Epithelial cell of prostate (primary cell): ENCODE results near the gene ARHGAP26.

Experiments
- DNase-seq: peaks from one replicate; pipeline ENCODE4 v3.0.0-alpha.2; 2011; ENCODE audit warnings: low read depth, low spot score
- H3K27ac ChIP-seq: fragments of 450-650 bp; 2 replicates; pipeline ENCODE4 v1.5.1; 2017; ENCODE audit warnings: mild to moderate bottlenecking

ARHGAP26 gene

DNA sequence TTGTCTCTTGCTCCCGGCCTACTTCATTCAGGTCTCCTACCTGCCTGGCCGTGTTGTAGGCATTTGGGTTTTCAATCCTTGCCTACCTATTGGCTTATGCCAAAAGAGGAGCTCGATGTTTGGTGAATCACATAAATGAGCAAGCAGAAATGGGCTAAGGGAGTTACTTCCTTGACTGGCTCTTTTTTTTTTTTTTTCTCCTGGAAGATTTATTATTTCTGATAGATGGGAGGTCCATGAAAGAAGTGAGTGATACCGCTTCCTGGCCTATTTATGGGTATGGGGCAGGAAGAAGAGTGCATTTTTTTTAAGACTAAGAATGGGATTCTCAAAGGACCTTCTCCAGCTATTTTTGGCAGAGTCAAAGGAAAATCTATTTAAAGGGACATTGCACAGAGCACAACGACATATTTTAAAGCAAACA, 294.1 kb downstream of the ARHGAP26 start:
- peak; percentile 79 for DNase-seq

GRCh38 chr5:143064676-143065075, 294.5 kb downstream of the ARHGAP26 start:
- peak overlapping the region; percentile 96 for H3K27ac ChIP-seq
- DNase-seq, result no peak

More for the DNA sequence above, 294.1 kb downstream of the ARHGAP26 start:
- H3K27ac ChIP-seq, result peak overlapping the region; percentile 96

DNA sequence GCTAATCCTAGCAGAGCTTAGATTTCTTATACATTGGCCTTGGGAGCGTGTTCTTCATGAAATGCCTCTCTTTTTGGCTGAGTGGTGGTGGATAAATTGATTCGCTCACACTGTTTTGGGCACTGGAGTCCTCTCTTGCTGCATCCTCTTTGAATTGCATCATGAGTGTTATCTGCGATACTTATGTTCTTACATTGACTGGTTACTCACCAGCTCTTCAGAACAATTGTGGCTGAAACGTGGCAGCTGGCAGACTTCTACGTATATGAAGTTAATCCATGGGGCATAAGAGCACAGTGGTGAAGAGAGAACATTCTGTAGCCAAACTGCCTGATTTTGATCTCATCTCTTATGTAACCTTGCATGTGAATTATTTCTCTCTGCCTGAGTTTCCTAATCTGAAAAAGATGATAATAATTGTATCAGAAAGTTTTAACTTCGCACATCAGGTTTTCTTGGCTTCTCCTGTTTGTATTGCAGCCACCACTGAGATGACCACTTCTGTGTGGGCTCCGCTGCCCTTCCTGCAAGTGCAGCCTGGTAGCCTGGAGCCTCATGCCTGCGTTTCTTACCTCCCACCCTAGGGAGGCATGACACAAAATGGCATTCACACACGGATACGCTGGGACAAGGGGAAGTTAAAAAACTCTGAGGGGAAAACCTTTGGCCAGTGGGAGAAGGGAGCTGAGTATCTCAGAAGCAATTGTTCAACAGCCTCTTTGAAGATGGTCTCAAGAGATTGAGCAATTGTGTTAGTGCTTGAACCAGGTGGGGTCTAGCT, 295.2 kb downstream of the ARHGAP26 start:
- no peak for DNase-seq
- H3K27ac ChIP-seq, result peak overlapping the region; percentile 96

GRCh38 chr5:143065996-143066522, 295.9 kb downstream of the ARHGAP26 start:
- H3K27ac ChIP-seq, result no peak overlapping the region
- DNase-seq, result no peak

DNA sequence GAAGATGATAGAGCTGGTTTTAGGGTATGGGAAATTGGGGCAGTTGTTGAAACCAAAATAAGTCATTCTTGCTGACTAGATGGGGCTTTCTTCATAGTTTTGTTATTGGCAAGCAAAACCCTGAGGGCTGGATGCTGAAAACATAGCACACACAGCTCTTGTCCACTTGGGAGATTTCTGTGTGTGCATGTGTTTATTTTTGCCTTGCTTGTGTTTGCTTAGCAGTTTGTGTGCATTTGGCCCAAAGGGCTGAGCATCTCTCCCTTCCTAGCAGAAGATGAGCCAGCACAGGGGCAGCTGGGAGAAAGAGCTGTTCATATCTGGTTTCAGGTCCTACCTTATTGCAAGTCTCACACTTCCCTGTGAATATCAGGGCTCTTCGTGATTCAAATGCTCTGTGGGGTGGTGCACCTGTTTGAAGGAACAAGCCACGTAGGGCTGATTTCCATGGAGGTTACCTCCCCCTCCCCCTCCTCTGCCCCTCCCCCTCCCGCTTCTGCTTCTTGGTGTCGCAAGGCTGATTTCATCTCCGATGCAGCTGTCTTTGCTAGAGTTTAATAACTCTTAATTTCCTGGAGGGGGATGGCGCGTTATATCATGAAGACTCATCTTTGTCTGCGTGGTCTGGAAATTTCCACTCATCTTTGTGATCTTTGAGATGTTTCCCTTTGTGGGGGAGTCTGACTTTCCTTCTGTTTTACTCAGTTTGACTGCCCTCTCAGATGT, 296.5 kb downstream of the ARHGAP26 start:
- H3K27ac ChIP-seq, result no peak overlapping the region

GRCh38 chr5:143068712-143069111, 298.5 kb downstream of the ARHGAP26 start:
- no peak overlapping the region for H3K27ac ChIP-seq
- no peak for DNase-seq

More for the DNA sequence above, 296.5 kb downstream of the ARHGAP26 start:
- DNase-seq, result no peak

DNA sequence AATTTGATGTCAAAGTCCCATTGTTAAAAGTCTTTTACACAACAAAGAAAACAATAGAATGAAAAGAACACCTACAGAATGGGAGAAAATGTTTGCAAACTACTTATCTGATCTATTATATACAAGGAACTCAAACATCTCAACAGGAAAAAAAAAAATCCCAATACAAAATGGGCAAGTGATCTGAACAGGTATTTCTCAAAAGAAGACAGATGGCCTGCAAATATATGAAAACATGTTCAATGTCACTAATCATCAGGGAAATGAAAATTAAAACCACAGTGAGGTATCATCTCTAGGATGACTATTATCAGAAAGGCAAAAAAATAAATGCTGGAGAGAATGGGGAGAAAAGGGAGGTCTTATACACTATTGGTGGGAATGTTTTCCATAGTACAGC, 301.8 kb downstream of the ARHGAP26 start:
- no peak overlapping the region for H3K27ac ChIP-seq
- DNase-seq, result no peak

- H3K27ac ChIP-seq, result no peak overlapping the region
- no peak for DNase-seq
These were observed 302.6 kb downstream of the ARHGAP26 start for GRCh38 chr5:143072734-143073133.

GRCh38 chr5:143073766-143074165, 303.6 kb downstream of the ARHGAP26 start:
- no peak for DNase-seq
- no peak overlapping the region for H3K27ac ChIP-seq

- peak; percentile 29 for DNase-seq
- H3K27ac ChIP-seq, result no peak overlapping the region
These were observed 304.3 kb downstream of the ARHGAP26 start for GRCh38 chr5:143074414-143074996.

DNA sequence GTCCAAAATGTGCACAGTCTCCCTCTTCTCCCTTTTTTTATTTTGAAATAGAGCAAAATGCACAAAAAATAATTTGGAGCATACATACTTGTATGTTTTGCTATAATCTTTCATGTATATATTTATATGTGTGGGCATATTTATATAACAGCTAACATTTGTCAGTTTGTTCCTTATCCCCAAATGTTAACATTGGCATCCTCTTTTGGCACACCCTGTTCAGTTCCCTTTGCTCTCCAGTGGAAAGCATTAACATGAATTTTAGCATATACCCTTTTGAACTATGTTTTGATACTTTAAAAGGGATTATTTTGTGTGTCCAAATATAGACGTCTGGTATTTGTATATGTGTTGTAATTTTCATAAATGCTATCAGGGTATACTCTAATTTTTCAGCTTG, 306.2 kb downstream of the ARHGAP26 start:
- no peak for DNase-seq
- no peak overlapping the region for H3K27ac ChIP-seq

GRCh38 chr5:143077453-143078103, 307.4 kb downstream of the ARHGAP26 start:
- no peak overlapping the region for H3K27ac ChIP-seq
- DNase-seq, result no peak

- H3K27ac ChIP-seq, result no peak overlapping the region
- DNase-seq, result no peak
These were observed 308.1 kb downstream of the ARHGAP26 start for GRCh38 chr5:143078313-143078712.

GRCh38 chr5:143078971-143079370, 308.8 kb downstream of the ARHGAP26 start:
- no peak for DNase-seq
- no peak overlapping the region for H3K27ac ChIP-seq

DNA sequence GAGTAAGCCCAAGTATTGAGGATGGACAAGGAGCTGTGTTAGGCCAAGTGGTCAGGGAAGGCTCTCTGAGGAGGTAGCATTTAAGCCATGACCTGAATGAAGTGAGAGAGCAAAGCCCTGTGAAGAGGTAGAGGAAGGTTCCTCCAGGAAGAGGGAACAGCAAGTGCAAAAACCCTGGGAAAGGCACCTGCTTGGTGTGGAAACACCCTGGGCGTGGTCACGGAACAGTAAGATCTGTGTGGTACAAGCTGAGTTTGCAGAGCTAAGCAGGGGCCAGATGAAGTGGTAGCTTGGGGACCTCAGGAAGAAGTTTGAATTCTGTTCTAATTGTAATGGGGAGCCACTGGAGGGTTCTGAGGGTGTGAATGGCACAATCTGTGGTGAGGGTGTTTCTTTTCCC, 310.2 kb downstream of the ARHGAP26 start:
- DNase-seq, result no peak

GRCh38 chr5:143080982-143081381, 310.8 kb downstream of the ARHGAP26 start:
- H3K27ac ChIP-seq, result no peak overlapping the region
- DNase-seq, result no peak

More for the DNA sequence above, 310.2 kb downstream of the ARHGAP26 start:
- no peak overlapping the region for H3K27ac ChIP-seq

DNA sequence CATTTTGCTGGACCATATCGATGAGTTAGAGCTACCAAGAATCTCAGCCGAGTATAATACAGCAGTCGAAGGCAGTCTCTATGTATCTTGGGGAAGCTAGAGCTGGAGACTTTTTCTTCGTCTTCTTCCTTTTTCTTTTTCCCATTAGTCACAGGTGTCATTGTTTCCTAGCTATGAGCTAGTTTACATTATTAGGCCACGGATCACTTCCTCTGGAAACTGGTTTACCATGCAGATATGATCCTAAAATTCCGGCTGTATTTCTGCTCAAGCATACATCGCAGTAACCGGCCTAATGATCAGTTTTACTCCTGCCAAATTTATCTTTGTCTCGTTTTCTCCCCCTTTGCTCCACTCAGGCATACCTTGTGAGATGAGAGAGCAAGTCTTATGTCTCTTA, 312.8 kb downstream of the ARHGAP26 start:
- DNase-seq, result no peak
- no peak overlapping the region for H3K27ac ChIP-seq

DNA sequence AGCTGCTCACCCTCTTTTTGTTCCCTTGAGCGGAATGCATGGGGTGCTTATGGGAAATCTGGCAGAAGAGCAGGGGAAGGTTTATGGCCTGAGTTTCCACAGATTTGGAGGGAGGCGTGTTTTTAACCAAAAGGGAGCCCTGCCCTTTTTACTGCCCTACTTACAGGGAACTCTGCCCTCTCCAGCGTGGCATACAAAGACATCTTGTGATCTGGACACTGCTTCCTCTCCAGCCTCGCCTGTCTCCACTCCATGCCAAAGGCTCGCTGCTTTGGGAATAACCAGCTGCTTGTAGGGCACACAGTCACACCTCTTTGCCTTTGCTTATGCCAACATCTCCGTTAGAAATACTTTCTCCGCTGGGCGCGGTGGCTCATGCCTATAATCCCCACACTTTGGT, 314.2 kb downstream of the ARHGAP26 start:
- DNase-seq, result no peak
- no peak overlapping the region for H3K27ac ChIP-seq

GRCh38 chr5:143085319-143085917, 315.2 kb downstream of the ARHGAP26 start:
- no peak for DNase-seq

GRCh38 chr5:143086546-143086907, 316.4 kb downstream of the ARHGAP26 start:
- no peak for DNase-seq
- H3K27ac ChIP-seq, result peak overlapping the region; percentile 49

More at GRCh38 chr5:143085319-143085917, 315.2 kb downstream of the ARHGAP26 start:
- H3K27ac ChIP-seq, result no peak overlapping the region
